DOHH2 (cell line): ENCODE measurements around the gene SPATA25.

Experiments used
- H3F3A ChIP-seq: fragments of 200-600 bp; sonication (generic), shearing (Covaris generic); 2 replicates; pipeline ENCODE4 v1.6.0; 2016; ENCODE audit warnings: antibody characterized with exemption, mild to moderate bottlenecking; ENCODE audit not compliant: control insufficient read depth, insufficient read depth
- H3K27ac ChIP-seq: fragments of 200-600 bp; sonication (generic); 2 replicates; pipeline ENCODE4 v1.5.1; 2014; ENCODE audit warnings: low read depth, mild to moderate bottlenecking, low read length, moderate library complexity
- H3K27me3 ChIP-seq: fragments of 200-600 bp; sonication (generic); 2 replicates; pipeline ENCODE4 v1.6.1; 2014; ENCODE audit warnings: mild to moderate bottlenecking, low read length, mixed read lengths; ENCODE audit not compliant: control insufficient read depth
- H3K36me3 ChIP-seq: fragments of 200-600 bp; sonication (generic); 2 replicates; pipeline ENCODE4 v1.6.1; 2014; ENCODE audit warnings: mild to moderate bottlenecking, low read length, moderate library complexity, mixed read lengths; ENCODE audit not compliant: control insufficient read depth
- H3K4me1 ChIP-seq: fragments of 200-600 bp; sonication (generic); 2 replicates; pipeline ENCODE4 v1.6.1; 2014; ENCODE audit warnings: mild to moderate bottlenecking, low read length, mixed read lengths; ENCODE audit not compliant: control insufficient read depth
- H3K4me2 ChIP-seq: fragments of 200-600 bp; sonication (generic); 2 replicates; pipeline ENCODE4 v1.6.0; 2014; ENCODE audit warnings: mild to moderate bottlenecking, low read length, moderate library complexity
- H3K4me3 ChIP-seq: fragments of 200-600 bp; sonication (generic); 2 replicates; pipeline ENCODE4 v1.5.1; 2014; ENCODE audit warnings: mild to moderate bottlenecking, low read length, mixed read lengths
- H3K79me2 ChIP-seq: fragments of 200-600 bp; sonication (generic); 2 replicates; pipeline ENCODE4 v1.6.1; 2014; ENCODE audit warnings: mild to moderate bottlenecking, low read length, mixed read lengths; ENCODE audit not compliant: control insufficient read depth
- H3K9me2 ChIP-seq: fragments of 200-600 bp; sonication (generic); replicated peaks from 2 replicates; pipeline ENCODE4 v1.6.1; 2014; ENCODE audit warnings: mild to moderate bottlenecking, low read length, mixed read lengths; ENCODE audit not compliant: control insufficient read depth
- H3K9me3 ChIP-seq: fragments of 200-600 bp; sonication (generic); 2 replicates; pipeline ENCODE4 v1.6.1; 2014; ENCODE audit warnings: antibody characterized with exemption, low read length, mixed read lengths; ENCODE audit not compliant: control insufficient read depth, insufficient read depth
- H4K20me1 ChIP-seq: fragments of 200-600 bp; sonication (generic); 2 replicates; pipeline ENCODE4 v1.6.0; 2014; ENCODE audit warnings: low read depth, mild to moderate bottlenecking, antibody characterized with exemption, low read length, moderate library complexity; ENCODE audit not compliant: control insufficient read depth, insufficient read depth
- EZH2phosphoT487 ChIP-seq: fragments of 200-600 bp; sonication (generic); IDR thresholded peaks from 2 replicates; pipeline ENCODE4 v1.6.1; 2017; ENCODE audit warnings: borderline replicate concordance, mild to moderate bottlenecking, antibody characterized with exemption, low read length, moderate library complexity, mixed read lengths
- TF ChIP-seq, protein P1 (sequence below): fragments of 200-600 bp; sonication (generic); IDR thresholded peaks from one replicate; pipeline ENCODE4 v1.5.1; 2014; ENCODE audit warnings: antibody characterized with exemption, mild to moderate bottlenecking, low read depth, low read length; ENCODE audit not compliant: poor library complexity, severe bottlenecking

Gene SPATA25

DNA sequence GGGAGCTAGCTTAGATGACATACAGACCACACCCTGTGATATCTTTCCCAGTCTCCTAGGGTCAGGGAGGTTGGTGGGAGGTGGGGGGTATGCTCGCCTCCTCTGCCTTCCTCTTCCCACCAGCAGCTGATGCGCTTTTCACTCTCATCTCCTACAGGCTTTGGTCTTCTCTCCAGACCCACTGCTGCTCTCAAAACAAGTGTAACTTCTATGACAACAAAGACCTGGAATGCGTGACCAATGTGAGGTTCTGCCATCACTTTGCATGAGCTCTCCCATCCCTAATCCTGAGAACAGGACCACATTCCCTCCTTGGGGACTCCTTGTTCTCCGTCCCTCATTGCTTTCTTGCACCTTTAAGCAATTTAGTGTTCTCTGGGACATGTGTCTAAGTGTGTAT lies 6.4 kb upstream of the SPATA25 start:
- Histone ChIP-seq H3K4me2 (no peak overlapping the region), H3K4me1 (peaks cover 23% of the 10 kb centered on the region), H3K9me2 (no peaks in the 10 kb centered on the region), H3F3A (no peaks in the 10 kb centered on the region), H3K9me3 (no peaks in the 10 kb centered on the region), H4K20me1 (no peaks in the 10 kb centered on the region), H3K4me3 (no peak overlapping the region), H3K27ac (no peak overlapping the region), H3K79me2 (no peaks in the 10 kb centered on the region), H3K36me3 (no peaks in the 10 kb centered on the region), H3K27me3 (no peaks in the 10 kb centered on the region)
- TF ChIP-seq, protein P1, sequence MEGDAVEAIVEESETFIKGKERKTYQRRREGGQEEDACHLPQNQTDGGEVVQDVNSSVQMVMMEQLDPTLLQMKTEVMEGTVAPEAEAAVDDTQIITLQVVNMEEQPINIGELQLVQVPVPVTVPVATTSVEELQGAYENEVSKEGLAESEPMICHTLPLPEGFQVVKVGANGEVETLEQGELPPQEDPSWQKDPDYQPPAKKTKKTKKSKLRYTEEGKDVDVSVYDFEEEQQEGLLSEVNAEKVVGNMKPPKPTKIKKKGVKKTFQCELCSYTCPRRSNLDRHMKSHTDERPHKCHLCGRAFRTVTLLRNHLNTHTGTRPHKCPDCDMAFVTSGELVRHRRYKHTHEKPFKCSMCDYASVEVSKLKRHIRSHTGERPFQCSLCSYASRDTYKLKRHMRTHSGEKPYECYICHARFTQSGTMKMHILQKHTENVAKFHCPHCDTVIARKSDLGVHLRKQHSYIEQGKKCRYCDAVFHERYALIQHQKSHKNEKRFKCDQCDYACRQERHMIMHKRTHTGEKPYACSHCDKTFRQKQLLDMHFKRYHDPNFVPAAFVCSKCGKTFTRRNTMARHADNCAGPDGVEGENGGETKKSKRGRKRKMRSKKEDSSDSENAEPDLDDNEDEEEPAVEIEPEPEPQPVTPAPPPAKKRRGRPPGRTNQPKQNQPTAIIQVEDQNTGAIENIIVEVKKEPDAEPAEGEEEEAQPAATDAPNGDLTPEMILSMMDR: no peak
- no peak for TF ChIP-seq EZH2phosphoT487

GRCh38 chr20:45892828-45893500 lies 5.5 kb upstream of the SPATA25 start:
- no peak overlapping the region for H3K4me2 ChIP-seq

GRCh38 chr20:45892049-45892825 lies 4.8 kb upstream of the SPATA25 start:
- no peaks in the 10 kb centered on the region for H3K9me2 ChIP-seq
- peak overlapping the region; percentile 82 for H3K4me2 ChIP-seq
- no peaks in the 10 kb centered on the region for H3K79me2 ChIP-seq
- no peaks in the 10 kb centered on the region for H3F3A ChIP-seq
- TF ChIP-seq, protein P1: no peak
- H3K36me3 ChIP-seq: no peaks in the 10 kb centered on the region
- H3K27ac ChIP-seq: no peak overlapping the region
- H3K27me3 ChIP-seq: no peaks in the 10 kb centered on the region
- H4K20me1 ChIP-seq: no peaks in the 10 kb centered on the region
- peak overlapping the region; percentile 83 for H3K4me3 ChIP-seq
- no peaks in the 10 kb centered on the region for H3K9me3 ChIP-seq
- H3K4me1 ChIP-seq: peaks cover 23% of the 10 kb centered on the region

More at GRCh38 chr20:45892828-45893500, 5.5 kb upstream of the SPATA25 start:
- H3K9me2 ChIP-seq: no peaks in the 10 kb centered on the region
- H3K27me3 ChIP-seq: no peaks in the 10 kb centered on the region
- H3K36me3 ChIP-seq: no peaks in the 10 kb centered on the region
- H3K4me3 ChIP-seq: no peak overlapping the region
- no peaks in the 10 kb centered on the region for H3F3A ChIP-seq
- no peaks in the 10 kb centered on the region for H3K79me2 ChIP-seq
- peaks cover 23% of the 10 kb centered on the region for H3K4me1 ChIP-seq
- no peak overlapping the region for H3K27ac ChIP-seq
- H3K9me3 ChIP-seq: no peaks in the 10 kb centered on the region
- H4K20me1 ChIP-seq: no peaks in the 10 kb centered on the region
- no peak for TF ChIP-seq EZH2phosphoT487
- TF ChIP-seq, protein P1: no peak
